Spleen (tissue), 7 donors: ENCODE measurements around the gene RNPEP.

Experiments used
- CTCF ChIP-seq, 11 experiments: fragments of 200-600 bp in 7 of 11; fragments of 450-650 bp in 4 of 11; sonication (generic) in 4 of 11; IDR thresholded peaks in 8 of 11; conservative IDR thresholded peaks in 3 of 11; 1 replicate in 7 of 11; 2 replicates in 4 of 11; pipeline versions ENCODE4 v1.4.0 to v1.8.0; 2016 to 2021; ENCODE audit warnings: antibody characterized with exemption in 11 of 11, inconsistent platforms in 4 of 11, mild to moderate bottlenecking in 1 of 11
- POLR2A ChIP-seq, 3 donors: fragments of 450-650 bp; IDR thresholded peaks; one replicate each; pipeline ENCODE4 v1.5.1; 2017; ENCODE audit warnings: antibody characterized with exemption in 3 of 3, mild to moderate bottlenecking in 1 of 3
- donor health status: DM: no; HTN: no; CAD: no; lungs with moderate emphysema.
- donor health status: DM: no; HTN: no; CAD: no.
- donor health status: DM: no; HTN: no; CAD: no.

GRCh38 chr1:202007304-202007703, 24.9 kb downstream of the RNPEP start:
- TF ChIP-seq POLR2A (IDR thresholded peaks at IDR 0.05) (no peak), CTCF (IDR thresholded peaks at IDR 0.05 in 8 of 11, conservative IDR thresholded peaks at IDR 0.05 in 3 of 11) (no peak)
